HepG2 (cell line): ENCODE data around the gene RTEL1. TPM values are rescaled to one million over a fixed set of nuclear protein-coding genes. Genes with fewer than 3 reads are reported as not detected.
A peak's percentile ranks its signal among the peaks of the same experiment; 100 is the strongest.

Experiments used
- ATAC-seq: fragments of 200-7000 bp; cut with Tn5 transposase; 3 replicates; pipeline ENCODE4 v1.9.1; 2020; ENCODE audit warnings: mild to moderate bottlenecking, moderate library complexity
- BruUV-seq: library from RNA; stranded (reverse); fragments of 400-500 nt; replicated peaks from 2 replicates; lab custom pipeline; 2021; lab: Mats Ljungman, UMichigan
- CTCF ChIA-PET: fragments of 300-600 bp; formaldehyde crosslinking; extraction: SDS; loops from one replicate; lab custom pipeline; 2021; ENCODE audit warnings: low total read pairs, inconsistent platforms, low intra/inter-chr PET ratio; lab: Yijun Ruan, JAX
- POLR2A ChIA-PET: fragments of 350-600 bp; sonication (Branson Sonifier 250); formaldehyde crosslinking; loops from one replicate; lab custom pipeline; 2020; ENCODE audit warnings: antibody characterized with exemption, inconsistent platforms; lab: Yijun Ruan, JAX
- DNase-seq: peaks from one replicate; pipeline ENCODE4 v3.0.0-alpha.2; 2015; ENCODE audit warnings: low spot score
- FAIRE-seq: peaks from 3 replicates; lab custom pipeline; 2011; peaks lifted over from hg19 to GRCh38; lab: Jason Lieb, UNC
- H2AFZ ChIP-seq: one replicate; pipeline ENCODE4 v1.6.1; 2011; ENCODE audit warnings: low read length, inconsistent platforms
- H3K27ac ChIP-seq: fragments of 300-600 bp; 3 replicates; pipeline ENCODE4 v1.8.0; 2011; ENCODE audit warnings: mixed run types, mild to moderate bottlenecking, mixed read lengths, low read length, inconsistent platforms; ENCODE audit not compliant: insufficient read depth; ENCODE audit errors: extremely low read length
- H3K27me3 ChIP-seq, 2 experiments: fragments of 200-600 bp in 1 of 2; 2 replicates in 1 of 2; 3 replicates in 1 of 2; pipeline versions ENCODE4 v1.6.0 to v1.8.0; 2011; ENCODE audit warnings: low read length in 2 of 2, mild to moderate bottlenecking in 2 of 2, moderate library complexity in 2 of 2, inconsistent platforms in 1 of 2; ENCODE audit not compliant: insufficient read depth in 2 of 2, control insufficient read depth in 1 of 2
- H3K36me3 ChIP-seq, 2 experiments: fragments of 200-600 bp in 1 of 2; replicated peaks in 1 of 2; 2 replicates in 1 of 2; 3 replicates in 1 of 2; pipeline versions ENCODE4 v1.5.1 to v1.8.0; 2011; ENCODE audit warnings: low read length in 2 of 2, inconsistent platforms in 1 of 2; ENCODE audit not compliant: insufficient read depth in 2 of 2, control insufficient read depth in 1 of 2
- H3K4me1 ChIP-seq: 2 replicates; pipeline ENCODE4 v1.5.1; 2012; ENCODE audit warnings: low read length, inconsistent platforms; ENCODE audit not compliant: insufficient read depth
- H3K4me2 ChIP-seq: 2 replicates; pipeline ENCODE4 v1.6.0; 2011; ENCODE audit warnings: low read depth, low read length, inconsistent platforms
- H3K4me3 ChIP-seq, 3 experiments: fragments of 200-600 bp in 1 of 3; sonication (generic), shearing (Covaris generic) in 1 of 3; replicated peaks in 1 of 3; 2 replicates each; pipeline ENCODE4 v1.5.1; 2011 to 2016; ENCODE audit warnings: low read length in 3 of 3, inconsistent platforms in 2 of 3, low read depth in 2 of 3, mild to moderate bottlenecking in 2 of 3, control low read depth in 1 of 3, mixed read lengths in 1 of 3; ENCODE audit not compliant: insufficient read depth in 1 of 3
- H3K79me2 ChIP-seq: one replicate; pipeline ENCODE4 v1.6.1; 2011; ENCODE audit warnings: low read length, inconsistent platforms; ENCODE audit not compliant: insufficient read depth
- H3K9ac ChIP-seq: 2 replicates; pipeline ENCODE4 v1.6.0; 2011; ENCODE audit warnings: mild to moderate bottlenecking, low read depth, low read length, inconsistent platforms; ENCODE audit not compliant: insufficient read depth
- H3K9me3 ChIP-seq: 2 replicates; pipeline ENCODE4 v1.5.1; 2012; ENCODE audit warnings: mild to moderate bottlenecking, low read length
- H4K20me1 ChIP-seq: 2 replicates; pipeline ENCODE4 v1.6.0; 2011; ENCODE audit warnings: inconsistent platforms, mild to moderate bottlenecking, low read length, moderate library complexity; ENCODE audit not compliant: insufficient read depth
- BCL6 ChIP-seq: IDR thresholded peaks from 2 replicates; pipeline ENCODE4 v1.6.1; 2016; ENCODE audit warnings: missing genetic modification reagents, missing compliant biosample characterization
- CEBPG ChIP-seq: IDR thresholded peaks from 2 replicates; pipeline ENCODE4 v1.6.1; 2016
- GPBP1L1 ChIP-seq: sonication (generic); formaldehyde crosslinking; IDR thresholded peaks from 2 replicates; pipeline ENCODE4 v1.5.0; 2020; ENCODE audit warnings: mild to moderate bottlenecking, missing genetic modification reagents
- NFIB ChIP-seq: sonication (generic); formaldehyde crosslinking; IDR thresholded peaks from 2 replicates; pipeline ENCODE4 v1.9.0; 2021; ENCODE audit warnings: missing genetic modification reagents, mild to moderate bottlenecking, borderline replicate concordance
- SRSF1 ChIP-seq: fragments of 200-400 bp; formaldehyde crosslinking; optimal IDR thresholded peaks from 2 replicates; pipeline ENCODE3; 2017; ENCODE audit warnings: mild to moderate bottlenecking, low read depth, low read length, moderate library complexity
- TFE3 ChIP-seq: IDR thresholded peaks from 2 replicates; pipeline ENCODE4 v1.6.1; 2016
- YEATS2 ChIP-seq: sonication (generic); formaldehyde crosslinking; IDR thresholded peaks from 2 replicates; pipeline ENCODE4 v1.4.0; 2020; ENCODE audit warnings: missing genetic modification reagents, borderline replicate concordance
- ZNF30 ChIP-seq: sonication (generic); formaldehyde crosslinking; IDR thresholded peaks from 2 replicates; pipeline ENCODE4 v1.5.0; 2020; ENCODE audit warnings: mild to moderate bottlenecking, missing genetic modification reagents
- ZNF652 ChIP-seq: IDR thresholded peaks from 2 replicates; pipeline ENCODE4 v1.6.1; 2016; ENCODE audit warnings: low read depth, borderline replicate concordance
- WGBS: methylation state at CpG from one replicate; pipeline ENCODE4 v1.1.6; 2017; ENCODE audit warnings: low lambda C conversion rate; 5-methylcytosine and 5-hydroxymethylcytosine counted together
- in situ Hi-C: cut with HindIII; loops from 2 replicates; pipeline ENCODE4 v1.10.0; 2017; ENCODE audit warnings: low pct_unique_long_range_greater_than_20kb; ENCODE audit not compliant: extremely low pct_ligation_motif_present
- intact Hi-C: fragments of 100-400 bp; cut with micrococcal nuclease; formaldehyde crosslinking; loops from one replicate; pipeline ENCODE4 v1.10.0; 2022; ENCODE audit not compliant: unreplicated experiment
- polyA plus RNA-seq, 8 experiments: library from polyadenylated mRNA; depleted of rRNA in 3 of 8; stranded (reverse) in 7 of 8; unstranded in 1 of 8; fragments of >200 nt; fragmentation: Illumina TruSeq in 4 of 8; extraction: Trizol in 4 of 8; gene quantifications; 2 replicates each; pipeline versions ENCODE4 v1.2.1 to v1.2.3, GENCODE V29; 2011 to 2016; ENCODE audit warnings: low read depth in 4 of 8, missing spikeins in 1 of 8, mixed read lengths in 1 of 8; ENCODE audit not compliant: insufficient read depth in 1 of 8
- total RNA-seq, 5 experiments: library from RNA; depleted of rRNA; stranded (reverse); fragments of >200 nt; fragmentation: Illumina TruSeq; extraction: Trizol; gene quantifications; 2 replicates each; pipeline ENCODE4 v1.2.3, GENCODE V29; 2016; ENCODE audit warnings: low read depth in 1 of 5
- TF ChIP-seq, protein P1 (sequence below): sonication (generic); formaldehyde crosslinking; IDR thresholded peaks from 2 replicates; pipeline ENCODE4 v1.4.0; 2020; ENCODE audit warnings: missing genetic modification reagents

Gene RTEL1
- total and polyA plus RNA-seq, 2 of the 13 experiments (the other 11 are each of a cell fraction or from before 2014, with no cell fraction given), result 21.8 to 36.4 TPM

GRCh38 chr20:63665708-63666107 is 7.6 kb downstream of the RTEL1 start (continued):
- TF ChIP-seq ZNF30 (CRISPR knock-in tag) (no peak), SRSF1 (no peak)

DNA sequence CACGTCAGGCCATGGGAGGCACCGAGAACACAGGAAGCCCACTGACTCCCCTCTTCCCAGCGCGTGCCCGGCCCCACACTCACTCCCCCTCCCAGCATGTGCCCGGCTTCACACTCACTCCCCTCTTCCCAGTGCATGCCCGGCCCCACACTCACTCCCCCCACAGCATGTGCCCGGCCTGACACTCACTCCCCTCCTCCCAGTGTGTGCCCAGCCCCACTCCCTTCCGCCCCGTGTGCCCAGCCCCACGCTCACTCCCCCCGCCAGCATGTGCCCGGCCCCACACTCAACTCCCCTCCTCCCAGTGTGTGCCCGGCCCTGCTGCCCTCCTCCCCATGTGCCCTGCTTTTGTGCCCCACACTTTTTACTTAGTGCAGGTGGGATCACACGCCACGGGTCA is 9.7 kb downstream of the RTEL1 start:
- WGBS, result 95% methylated on average over 16 of the region's 16 CpGs
- ChIA-PET CTCF (no interaction called here), POLR2A (interaction anchor here (2.0 kb wide), 1 partner anchor 10 kb away, joined by 7 read pairs; the partner anchor contains the start of gene RTEL1)
- Histone ChIP-seq H3K4me2 (no peak overlapping the region), H4K20me1 (no peaks in the 10 kb centered on the region), H2AFZ (no peak overlapping the region), H3K79me2 (no peaks in the 10 kb centered on the region), H3K27ac (no peak overlapping the region), H3K9me3 (no peaks in the 10 kb centered on the region), H3K27me3 (no peaks in the 10 kb centered on the region), H3K4me1 (no peaks in the 10 kb centered on the region), H3K4me3 (no peak overlapping the region), H3K36me3 (peaks cover 29 to 50% of the 10 kb centered on the region in 2 experiments), H3K9ac (no peak overlapping the region)
- FAIRE-seq, result no peak
- no peak for TF ChIP-seq ZNF652 (CRISPR knock-in tag)
- TF ChIP-seq, protein P1, sequence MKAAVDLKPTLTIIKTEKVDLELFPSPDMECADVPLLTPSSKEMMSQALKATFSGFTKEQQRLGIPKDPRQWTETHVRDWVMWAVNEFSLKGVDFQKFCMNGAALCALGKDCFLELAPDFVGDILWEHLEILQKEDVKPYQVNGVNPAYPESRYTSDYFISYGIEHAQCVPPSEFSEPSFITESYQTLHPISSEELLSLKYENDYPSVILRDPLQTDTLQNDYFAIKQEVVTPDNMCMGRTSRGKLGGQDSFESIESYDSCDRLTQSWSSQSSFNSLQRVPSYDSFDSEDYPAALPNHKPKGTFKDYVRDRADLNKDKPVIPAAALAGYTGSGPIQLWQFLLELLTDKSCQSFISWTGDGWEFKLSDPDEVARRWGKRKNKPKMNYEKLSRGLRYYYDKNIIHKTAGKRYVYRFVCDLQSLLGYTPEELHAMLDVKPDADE (CRISPR knock-in tag), result no peak
- no peak for TF ChIP-seq YEATS2 (CRISPR knock-in tag)
- TF ChIP-seq BCL6 (CRISPR knock-in tag), result no peak
- no peak for DNase-seq
- BruUV-seq, result no TSS peak
- intact Hi-C loops (no loop called here), in situ Hi-C loops (no loop called here)
- ATAC-seq, result no peak

- POLR2A ChIA-PET, result interaction anchor here (0.7 kb wide), 1 partner anchor 11 kb away, joined by 3 read pairs; no protein-coding TSS in a partner anchor
- ATAC-seq, result no peak
- H2AFZ ChIP-seq, result no peak overlapping the region
- no peak for TF ChIP-seq GPBP1L1
- no peak for TF ChIP-seq TFE3
- no peak for TF ChIP-seq CEBPG (CRISPR knock-in tag)
- TF ChIP-seq NFIB, result 0 out of 2 replicates have a peak, but pooled peaks have one; percentile 78
- no peak overlapping the region for H3K9ac ChIP-seq
- no peak overlapping the region for H3K4me2 ChIP-seq
- no TSS peak for BruUV-seq
- peaks cover 26 to 46% of the 10 kb centered on the region in 2 experiments for H3K36me3 ChIP-seq
- H3K9me3 ChIP-seq, result no peaks in the 10 kb centered on the region
- CTCF ChIA-PET, result no interaction called here
- intact Hi-C loops, result no loop called here
- H3K79me2 ChIP-seq, result no peaks in the 10 kb centered on the region
- 96% methylated on average over 11 of the region's 11 CpGs for WGBS
- no peak overlapping the region for H3K27ac ChIP-seq
- DNase-seq, result no peak
- in situ Hi-C loops, result no loop called here
- H3K4me1 ChIP-seq, result no peaks in the 10 kb centered on the region
- H3K27me3 ChIP-seq, result no peaks in the 10 kb centered on the region
- no peak overlapping the region for H3K4me3 ChIP-seq
- no peaks in the 10 kb centered on the region for H4K20me1 ChIP-seq
- no peak for FAIRE-seq
Measured at GRCh38 chr20:63668351-63668750, 10.2 kb downstream of the RTEL1 start.
